B cell (primary cell): Measurements from ENCODE around the gene FAM229A. TPM values are rescaled to one million over a fixed set of nuclear protein-coding genes. Genes with fewer than 3 reads are reported as not detected.

Experiments used
- ATAC-seq: fragments of 200-7000 bp; cut with Tn5 transposase; one replicate; pipeline ENCODE4 v1.10.0; 2021; ENCODE audit warnings: low read depth, mild to moderate bottlenecking, moderate number of reproducible peaks, moderate library complexity
- CTCF ChIA-PET: fragments of 350-600 bp; sonication (Branson Sonifier 250); formaldehyde crosslinking; loops from one replicate; lab custom pipeline; 2021; ENCODE audit warnings: antibody characterized with exemption, inconsistent platforms; lab: Charles Lee
- POLR2A ChIA-PET: fragments of 350-600 bp; sonication (Branson Sonifier 250); formaldehyde crosslinking; loops from one replicate; lab custom pipeline; 2021; ENCODE audit warnings: antibody characterized with exemption; lab: Charles Lee
- DNase-seq: peaks from one replicate; pipeline ENCODE4 v3.0.0; 2013
- H2AFZ ChIP-seq: 2 replicates; pipeline ENCODE4 v1.6.1; 2012; ENCODE audit warnings: mild to moderate bottlenecking, low read depth, low read length; ENCODE audit not compliant: insufficient read depth, poor library complexity, severe bottlenecking
- H3K27ac ChIP-seq, 2 donors: 1 replicate in 1 of 2; 2 replicates in 1 of 2; pipeline ENCODE4 v1.5.1; 2012 to 2013; ENCODE audit warnings: low read length in 2 of 2, mild to moderate bottlenecking in 2 of 2, moderate library complexity in 1 of 2
- H3K27me3 ChIP-seq, 4 experiments: fragments of 200-600 bp in 1 of 4; sonication (generic) in 1 of 4; replicated peaks in 1 of 4; 1 replicate in 2 of 4; 2 replicates in 2 of 4; pipeline versions ENCODE4 v1.6.1 to v1.7.0; 2013 to 2016; ENCODE audit warnings: low read length in 3 of 4, mild to moderate bottlenecking in 2 of 4, mixed read lengths in 1 of 4, moderate library complexity in 1 of 4; ENCODE audit not compliant: insufficient read depth in 4 of 4, control insufficient read depth in 3 of 4; ENCODE audit errors: control extremely low read depth in 1 of 4
- H3K36me3 ChIP-seq, 2 experiments: replicated peaks in 1 of 2; 1 replicate in 1 of 2; 2 replicates in 1 of 2; pipeline versions ENCODE4 v1.6.1 to v1.7.1; 2013; ENCODE audit warnings: low read length in 1 of 2; ENCODE audit not compliant: insufficient read depth in 2 of 2, control insufficient read depth in 1 of 2; ENCODE audit errors: control extremely low read depth in 1 of 2, extremely low read depth in 1 of 2
- H3K4me1 ChIP-seq, 2 donors: fragments of 200-600 bp in 1 of 2; sonication (generic) in 1 of 2; 1 replicate in 1 of 2; 2 replicates in 1 of 2; pipeline versions ENCODE4 v1.5.1 to v1.6.1; 2013 to 2017; ENCODE audit warnings: low read length in 2 of 2; ENCODE audit not compliant: control insufficient read depth in 2 of 2, insufficient read depth in 2 of 2
- H3K4me2 ChIP-seq: replicated peaks from 2 replicates; pipeline ENCODE3; 2012; ENCODE audit warnings: mild to moderate bottlenecking, low read depth, low read length; ENCODE audit not compliant: poor library complexity, severe bottlenecking
- H3K4me3 ChIP-seq, 5 experiments: fragments of 200-600 bp in 1 of 5; sonication (generic) in 1 of 5; 1 replicate in 3 of 5; 2 replicates in 2 of 5; pipeline versions ENCODE4 v1.5.1 to v1.7.0; 2011 to 2016; ENCODE audit warnings: low read length in 4 of 5, mild to moderate bottlenecking in 4 of 5, low read depth in 2 of 5, control low read depth in 1 of 5, moderate library complexity in 1 of 5; ENCODE audit not compliant: insufficient read depth in 1 of 5; ENCODE audit errors: control extremely low read depth in 1 of 5, extremely low read depth in 1 of 5
- H3K79me2 ChIP-seq: fragments of 200-600 bp; sonication (generic); one replicate; pipeline ENCODE4 v1.6.0; 2016; ENCODE audit warnings: low read length; ENCODE audit not compliant: control insufficient read depth, insufficient read depth
- H3K9ac ChIP-seq: fragments of 200-600 bp; sonication (generic); 2 replicates; pipeline ENCODE4 v1.6.1; 2017; ENCODE audit warnings: mild to moderate bottlenecking, low read length, moderate library complexity
- H3K9me3 ChIP-seq, 3 donors: one replicate each; pipeline versions ENCODE4 v1.6.1 to v1.7.1; 2013; ENCODE audit warnings: low read length in 2 of 3; ENCODE audit not compliant: control insufficient read depth in 2 of 3, insufficient read depth in 1 of 3; ENCODE audit errors: control extremely low read depth in 1 of 3
- H4K20me1 ChIP-seq: 2 replicates; pipeline ENCODE4 v1.6.0; 2012; ENCODE audit warnings: mild to moderate bottlenecking, low read length; ENCODE audit not compliant: insufficient read depth, control insufficient read depth, poor library complexity, severe bottlenecking
- H3K27ac Mint-ChIP-seq: one replicate; pipeline ENCODE4 v1.8.0; 2021; ENCODE audit warnings: mixed read lengths
- H3K27me3 Mint-ChIP-seq: one replicate; pipeline ENCODE4 v1.8.0; 2021; ENCODE audit warnings: mixed read lengths
- H3K4me1 Mint-ChIP-seq: one replicate; pipeline ENCODE4 v1.8.0; 2021; ENCODE audit warnings: mixed read lengths
- H3K4me3 Mint-ChIP-seq: one replicate; pipeline ENCODE4 v1.8.0; 2021; ENCODE audit warnings: mixed read lengths
- H3K9me3 Mint-ChIP-seq: one replicate; pipeline ENCODE4 v1.8.0; 2022; ENCODE audit warnings: mixed read lengths; ENCODE audit not compliant: insufficient read depth
- EZH2 ChIP-seq: IDR thresholded peaks from 2 replicates; pipeline ENCODE4 v1.6.1; 2012; ENCODE audit warnings: borderline replicate concordance, low read depth, mild to moderate bottlenecking, moderate library complexity, low read length; ENCODE audit not compliant: insufficient read depth, poor library complexity, severe bottlenecking
- WGBS: methylation state at CpG from one replicate; pipeline ENCODE4 v1.1.5; 2013; ENCODE audit warnings: missing lambda C conversion rate; ENCODE audit not compliant: insufficient coverage; 5-methylcytosine and 5-hydroxymethylcytosine counted together
- intact Hi-C: fragments of 100-400 bp; cut with micrococcal nuclease; formaldehyde crosslinking; loops from one replicate; pipeline ENCODE4 v1.10.0; 2022
- polyA plus RNA-seq: library from polyadenylated mRNA; depleted of rRNA; stranded (reverse); fragments of >200 nt; gene quantifications from 2 replicates; pipeline ENCODE4 v1.2.3, GENCODE V29; 2012
- total RNA-seq, 2 donors: library from RNA; stranded (reverse); fragments of 120-200 nt in 1 of 2; gene quantifications; 1 replicate in 1 of 2; 2 replicates in 1 of 2; pipeline versions ENCODE4 v1.2.3 to v1.2.4, GENCODE V29; 2013 to 2022
- TF ChIP-seq, protein P1 (sequence below): fragments of 200-600 bp; IDR thresholded peaks from one replicate; pipeline ENCODE4 v1.8.0; 2022; ENCODE audit warnings: antibody characterized with exemption, mild to moderate bottlenecking

Gene FAM229A
- total and polyA plus RNA-seq, 2 donors (not counting 1 experiment from before 2014, with no cell fraction given): 33.3 to 33.8 TPM

DNA sequence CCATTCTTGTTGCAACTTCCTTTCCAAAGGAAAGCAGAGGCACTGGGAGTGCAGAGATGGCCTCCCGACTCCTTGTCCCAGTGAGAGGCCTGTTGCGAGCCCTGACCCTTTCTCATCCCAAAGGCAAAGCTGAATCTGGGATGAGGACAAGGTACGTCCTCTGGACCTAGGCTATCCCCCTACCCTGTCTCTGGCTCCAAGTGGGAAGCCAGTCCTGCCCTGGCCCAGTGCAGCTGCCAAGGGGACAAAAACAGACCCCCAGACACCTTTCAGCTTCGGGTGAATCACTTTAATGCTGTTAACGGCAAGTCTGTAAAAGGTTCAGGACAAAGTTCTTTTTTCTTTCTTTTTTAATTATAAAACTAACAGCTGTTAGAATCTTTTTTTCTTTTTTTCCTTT is 2.6 kb upstream of the FAM229A start:
- no peak overlapping the region for H3K4me2 ChIP-seq
- no peak overlapping the region for H3K4me3 ChIP-seq
- peaks cover 21% of the 10 kb centered on the region for H3K4me1 Mint-ChIP-seq
- H3K27me3 ChIP-seq: no peaks in the 10 kb centered on the region
- H3K9ac ChIP-seq: no peak overlapping the region
- no peak for TF ChIP-seq EZH2
- TF ChIP-seq, protein P1, sequence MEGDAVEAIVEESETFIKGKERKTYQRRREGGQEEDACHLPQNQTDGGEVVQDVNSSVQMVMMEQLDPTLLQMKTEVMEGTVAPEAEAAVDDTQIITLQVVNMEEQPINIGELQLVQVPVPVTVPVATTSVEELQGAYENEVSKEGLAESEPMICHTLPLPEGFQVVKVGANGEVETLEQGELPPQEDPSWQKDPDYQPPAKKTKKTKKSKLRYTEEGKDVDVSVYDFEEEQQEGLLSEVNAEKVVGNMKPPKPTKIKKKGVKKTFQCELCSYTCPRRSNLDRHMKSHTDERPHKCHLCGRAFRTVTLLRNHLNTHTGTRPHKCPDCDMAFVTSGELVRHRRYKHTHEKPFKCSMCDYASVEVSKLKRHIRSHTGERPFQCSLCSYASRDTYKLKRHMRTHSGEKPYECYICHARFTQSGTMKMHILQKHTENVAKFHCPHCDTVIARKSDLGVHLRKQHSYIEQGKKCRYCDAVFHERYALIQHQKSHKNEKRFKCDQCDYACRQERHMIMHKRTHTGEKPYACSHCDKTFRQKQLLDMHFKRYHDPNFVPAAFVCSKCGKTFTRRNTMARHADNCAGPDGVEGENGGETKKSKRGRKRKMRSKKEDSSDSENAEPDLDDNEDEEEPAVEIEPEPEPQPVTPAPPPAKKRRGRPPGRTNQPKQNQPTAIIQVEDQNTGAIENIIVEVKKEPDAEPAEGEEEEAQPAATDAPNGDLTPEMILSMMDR: no peak
- H3K4me3 Mint-ChIP-seq: no peak overlapping the region
- ATAC-seq: no peak
- intact Hi-C loops: no loop called here
- 100% methylated on average over 3 of the region's 5 CpGs for WGBS
- ChIA-PET CTCF (interaction anchor here (0.8 to 1.7 kb wide), 6 partner anchors 10 to 149 kb away, joined by 3 to 4 read pairs (median 3); partner anchors contain the start of gene MARCKSL1), POLR2A (interaction anchor here (1.3 kb wide), 1 partner anchor 29 kb away, joined by 3 read pairs; the partner anchor contains the start of gene MARCKSL1)
- no peak overlapping the region for H2AFZ ChIP-seq
- H3K9me3 Mint-ChIP-seq: no peaks in the 10 kb centered on the region
- H3K79me2 ChIP-seq: no peaks in the 10 kb centered on the region
- no peaks in the 10 kb centered on the region for H3K27me3 Mint-ChIP-seq
- H3K4me1 ChIP-seq: peaks cover 15 to 27% of the 10 kb centered on the region in 2 donors
- no peaks in the 10 kb centered on the region for H4K20me1 ChIP-seq
- no peak for DNase-seq
- H3K9me3 ChIP-seq: no peaks in the 10 kb centered on the region
- no peak overlapping the region for H3K27ac ChIP-seq
- no peak overlapping the region for H3K27ac Mint-ChIP-seq
- peaks cover 2 to 40% of the 10 kb centered on the region in 2 experiments for H3K36me3 ChIP-seq

DNA sequence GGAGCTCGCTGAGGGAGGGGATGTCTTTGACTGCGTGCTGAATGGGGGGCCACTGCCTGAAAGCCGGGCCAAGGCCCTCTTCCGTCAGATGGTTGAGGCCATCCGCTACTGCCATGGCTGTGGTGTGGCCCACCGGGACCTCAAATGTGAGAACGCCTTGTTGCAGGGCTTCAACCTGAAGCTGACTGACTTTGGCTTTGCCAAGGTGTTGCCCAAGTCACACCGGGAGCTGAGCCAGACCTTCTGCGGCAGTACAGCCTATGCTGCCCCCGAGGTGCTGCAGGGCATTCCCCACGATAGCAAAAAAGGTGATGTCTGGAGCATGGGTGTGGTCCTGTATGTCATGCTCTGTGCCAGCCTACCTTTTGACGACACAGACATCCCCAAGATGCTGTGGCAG is 1.4 kb upstream of the FAM229A start:
- no peaks in the 10 kb centered on the region for H3K9me3 ChIP-seq
- H3K79me2 ChIP-seq: no peaks in the 10 kb centered on the region
- TF ChIP-seq, protein P1: no peak
- TF ChIP-seq EZH2: no peak
- no peak overlapping the region for H3K4me2 ChIP-seq
- 95% methylated on average over 12 of the region's 12 CpGs for WGBS
- Mint-ChIP-seq H3K4me1 (peaks cover 28% of the 10 kb centered on the region), H3K4me3 (no peak overlapping the region), H3K27ac (no peak overlapping the region), H3K9me3 (no peaks in the 10 kb centered on the region), H3K27me3 (no peaks in the 10 kb centered on the region)
- no peaks in the 10 kb centered on the region for H3K27me3 ChIP-seq
- H4K20me1 ChIP-seq: no peaks in the 10 kb centered on the region
- H2AFZ ChIP-seq: no peak overlapping the region
- no peak overlapping the region for H3K4me3 ChIP-seq
- intact Hi-C loops: no loop called here
- ATAC-seq (no peak), DNase-seq (no peak)
- H3K4me1 ChIP-seq: peaks cover 22 to 35% of the 10 kb centered on the region in 2 donors
- no peak overlapping the region for H3K9ac ChIP-seq
- H3K27ac ChIP-seq: no peak overlapping the region
- CTCF ChIA-PET: interaction anchor here (0.9 to 1.7 kb wide), 4 partner anchors 9 to 123 kb away, joined by 3 to 4 read pairs (median 4); no protein-coding TSS in a partner anchor
- H3K36me3 ChIP-seq: peaks cover 2 to 31% of the 10 kb centered on the region in 2 experiments
- POLR2A ChIA-PET: interaction anchor here (0.6 kb wide), 2 partner anchors 20 to 41 kb away, joined by 4 read pairs; no protein-coding TSS in a partner anchor
